K562 treated with DMSO at 1 percent for 24 hours (cell line): ENCODE measurements around the gene S100A6. TPM values are rescaled to one million over a fixed set of nuclear protein-coding genes. Genes with fewer than 3 reads are reported as not detected.

Experiments
- total RNA-seq: library from RNA; unstranded; fragments of 300-600 nt; gene quantifications from 2 replicates; pipeline ENCODE4 v1.2.3, GENCODE V29; 2022; ENCODE audit warnings: low read depth; ENCODE audit not compliant: insufficient read depth

The S100A6 gene
- 14.1 and 19.7 TPM in 2 replicates for total RNA-seq

DNA sequence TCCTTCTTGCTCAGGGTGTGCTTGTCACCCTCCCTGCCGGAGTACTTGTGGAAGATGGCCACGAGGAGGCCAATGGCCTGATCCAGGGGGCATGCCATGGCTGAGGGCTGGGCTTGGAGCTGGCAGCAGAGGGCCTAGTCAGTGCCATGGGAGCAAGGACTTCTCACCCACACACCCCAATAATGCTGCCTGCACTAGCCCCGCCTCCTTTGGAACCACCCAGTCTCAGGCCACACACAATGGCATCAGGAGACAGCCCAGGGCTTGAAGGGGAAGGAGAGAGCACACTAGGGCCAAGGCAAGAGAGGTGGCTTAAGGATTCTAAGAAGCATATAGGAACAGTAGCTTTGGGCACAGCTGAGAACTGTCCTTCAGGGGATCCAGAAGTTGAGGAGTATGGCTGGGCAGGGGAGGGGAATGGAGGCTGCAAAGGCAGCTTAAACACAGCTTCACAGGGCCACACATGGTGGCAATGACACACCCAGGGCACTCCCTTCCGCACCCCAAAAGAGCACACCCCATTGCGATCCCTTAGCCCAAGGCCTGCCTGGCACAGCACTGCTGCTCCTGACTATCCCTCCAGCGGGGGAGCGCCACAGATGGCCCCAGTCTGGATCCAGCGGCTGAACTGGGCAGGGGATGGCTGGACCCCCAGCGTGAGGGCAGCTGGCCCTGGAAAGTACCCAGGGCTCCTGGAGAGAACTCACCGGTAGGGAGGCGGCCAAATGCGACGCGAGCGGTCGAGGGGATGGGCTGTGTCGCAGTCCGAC is at the start of gene S100A6:
S100A6 (minus strand) TSS at position 750 of the 770 bp plus-strand sequence; CDS start at position 98, 652 bp downstream.

DNA sequence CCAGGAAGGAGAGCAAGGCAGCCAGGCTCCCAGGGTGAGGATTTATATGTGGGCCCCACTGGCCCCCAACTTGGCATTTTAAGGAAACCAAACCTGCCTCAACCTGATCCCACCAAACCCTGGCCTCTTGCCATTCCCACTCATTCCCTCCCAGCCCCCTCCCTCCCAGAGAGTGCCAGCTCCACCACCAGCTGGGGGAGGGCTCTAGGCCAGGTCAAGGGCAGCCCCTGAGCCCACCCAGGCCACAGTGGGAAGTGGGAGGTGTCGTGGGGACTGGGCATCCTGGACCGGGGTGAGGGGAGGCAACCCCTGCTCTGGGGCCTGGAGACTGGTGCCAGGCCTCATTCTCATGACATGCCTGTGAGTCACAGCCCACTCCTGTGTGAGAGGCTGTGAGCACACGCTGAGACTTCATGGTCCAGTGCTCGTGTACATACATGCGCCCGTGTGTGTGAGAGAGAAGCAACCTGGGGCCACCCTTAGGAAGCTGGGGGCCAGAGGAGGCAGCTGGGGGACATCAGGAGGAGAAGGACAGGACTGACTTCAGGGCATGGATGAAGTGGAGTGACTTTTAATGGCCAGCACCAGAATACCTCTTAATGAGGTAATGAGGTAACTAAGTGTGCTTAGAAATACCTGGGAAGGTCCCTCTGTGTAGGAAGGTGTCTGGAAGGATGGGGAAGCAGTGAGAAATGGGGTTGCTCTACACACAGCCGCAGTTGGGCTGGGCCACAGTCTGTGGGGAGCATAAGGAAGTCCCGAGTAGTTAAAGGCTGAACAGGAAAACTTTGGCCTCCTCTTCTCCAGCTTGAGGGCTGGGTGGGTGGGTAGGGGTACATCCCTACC is 30.0 kb upstream of the S100A6 start, which contains the start of gene S100A2:
S100A2 (minus strand) TSS at position 316 of the 846 bp plus-strand sequence. CDS start 1,967 bp downstream, outside the sequence.

DNA sequence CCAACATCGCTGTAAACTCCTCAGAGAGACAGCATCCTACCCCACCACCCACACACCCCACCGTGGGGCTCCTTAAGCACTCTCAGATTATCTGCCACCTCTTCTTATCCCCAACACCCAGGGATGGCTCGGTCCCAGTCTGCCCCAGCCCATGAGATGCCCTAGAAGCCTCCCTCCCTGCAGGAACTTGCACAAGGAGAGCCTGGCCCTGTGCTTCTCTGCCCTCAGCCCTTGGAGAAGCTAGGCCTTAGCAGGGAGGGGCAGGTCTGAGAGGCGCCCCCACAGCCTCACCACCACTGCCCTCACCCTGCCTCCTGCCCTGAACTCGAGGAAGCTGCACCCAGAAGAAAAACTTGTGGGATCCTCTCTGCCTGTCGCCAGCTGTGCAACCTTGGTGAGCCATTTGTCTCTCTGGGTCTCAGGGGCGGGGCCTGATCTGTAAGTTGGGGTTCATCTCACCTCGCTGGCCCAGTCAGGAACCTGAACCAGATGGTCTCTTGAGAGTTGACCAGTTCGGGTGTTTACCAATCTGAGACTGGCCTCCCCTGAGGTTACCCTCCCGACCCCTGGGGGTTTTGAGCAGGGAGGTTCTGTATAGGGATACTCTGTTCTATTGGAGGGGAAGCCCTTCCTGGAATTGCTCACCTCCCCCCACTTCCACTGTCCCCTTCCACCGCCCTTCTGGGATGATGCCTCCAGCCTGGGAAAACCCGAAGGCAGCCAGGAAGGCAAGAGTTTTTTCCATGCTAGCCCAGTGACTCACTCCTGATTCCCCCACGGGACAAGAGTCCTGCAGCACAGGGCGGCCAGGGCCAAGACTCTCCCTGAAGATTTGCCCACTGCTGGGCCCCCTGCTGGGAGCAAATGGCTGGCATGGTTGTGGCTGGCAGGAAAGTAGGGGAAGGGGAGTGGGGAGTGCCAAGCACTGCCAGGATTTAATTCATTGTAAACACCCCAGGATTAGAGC is 13.2 kb upstream of the S100A6 start, which contains the start of gene S100A3:
S100A3 (minus strand) TSS at position 537 of the 967 bp plus-strand sequence. CDS start 773 bp downstream, outside the sequence.

DNA sequence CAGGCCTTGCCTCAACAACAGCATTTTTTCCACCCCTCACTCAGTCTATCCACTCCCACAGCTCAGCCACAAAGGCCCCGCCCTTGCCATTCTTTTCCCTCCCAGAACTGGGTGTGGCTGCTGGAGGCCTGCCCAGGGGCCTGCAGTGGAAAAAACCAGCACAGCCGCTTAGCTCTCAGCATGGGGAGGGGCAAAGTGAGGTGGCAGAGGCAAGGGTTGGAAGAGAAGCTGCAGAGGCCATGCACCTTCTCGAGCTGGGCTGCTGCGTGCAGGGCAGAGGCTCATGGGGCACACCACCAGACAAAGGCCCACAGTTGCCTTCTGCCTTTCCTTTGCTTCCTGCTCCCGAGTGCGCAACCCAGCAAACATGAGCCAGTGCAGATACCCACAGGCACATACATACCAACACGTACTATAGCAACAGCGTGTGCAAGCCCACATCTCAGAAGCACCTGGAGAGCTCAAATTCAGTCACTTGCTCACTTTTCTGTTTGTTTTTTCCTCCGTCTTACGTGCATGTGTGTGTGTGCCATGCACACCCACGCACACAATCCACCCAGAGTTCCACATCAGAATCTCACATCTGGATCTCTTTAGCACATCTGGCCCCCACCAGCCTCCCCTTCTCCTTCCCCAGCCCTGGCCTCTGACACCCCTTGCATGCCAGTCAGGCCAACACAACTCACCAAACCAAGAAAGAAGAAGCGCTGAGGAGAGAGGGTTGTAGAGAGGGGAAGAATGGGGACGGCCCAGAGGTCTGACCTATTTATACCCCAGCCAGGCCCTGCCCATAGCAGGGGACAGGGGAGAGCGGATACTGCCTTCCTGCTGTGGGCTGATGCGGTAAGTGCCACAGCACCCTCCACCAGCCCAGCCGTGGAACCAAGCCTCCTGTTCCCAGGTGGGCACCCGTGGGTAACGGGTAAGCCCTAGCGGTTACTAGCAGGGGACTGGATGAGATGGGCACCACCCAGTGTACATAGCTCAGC is 9.6 kb upstream of the S100A6 start, which contains the start of gene S100A4:
S100A4 (minus strand) TSS at position 740 of the 989 bp plus-strand sequence. CDS start 1,012 bp downstream, outside the sequence.

DNA sequence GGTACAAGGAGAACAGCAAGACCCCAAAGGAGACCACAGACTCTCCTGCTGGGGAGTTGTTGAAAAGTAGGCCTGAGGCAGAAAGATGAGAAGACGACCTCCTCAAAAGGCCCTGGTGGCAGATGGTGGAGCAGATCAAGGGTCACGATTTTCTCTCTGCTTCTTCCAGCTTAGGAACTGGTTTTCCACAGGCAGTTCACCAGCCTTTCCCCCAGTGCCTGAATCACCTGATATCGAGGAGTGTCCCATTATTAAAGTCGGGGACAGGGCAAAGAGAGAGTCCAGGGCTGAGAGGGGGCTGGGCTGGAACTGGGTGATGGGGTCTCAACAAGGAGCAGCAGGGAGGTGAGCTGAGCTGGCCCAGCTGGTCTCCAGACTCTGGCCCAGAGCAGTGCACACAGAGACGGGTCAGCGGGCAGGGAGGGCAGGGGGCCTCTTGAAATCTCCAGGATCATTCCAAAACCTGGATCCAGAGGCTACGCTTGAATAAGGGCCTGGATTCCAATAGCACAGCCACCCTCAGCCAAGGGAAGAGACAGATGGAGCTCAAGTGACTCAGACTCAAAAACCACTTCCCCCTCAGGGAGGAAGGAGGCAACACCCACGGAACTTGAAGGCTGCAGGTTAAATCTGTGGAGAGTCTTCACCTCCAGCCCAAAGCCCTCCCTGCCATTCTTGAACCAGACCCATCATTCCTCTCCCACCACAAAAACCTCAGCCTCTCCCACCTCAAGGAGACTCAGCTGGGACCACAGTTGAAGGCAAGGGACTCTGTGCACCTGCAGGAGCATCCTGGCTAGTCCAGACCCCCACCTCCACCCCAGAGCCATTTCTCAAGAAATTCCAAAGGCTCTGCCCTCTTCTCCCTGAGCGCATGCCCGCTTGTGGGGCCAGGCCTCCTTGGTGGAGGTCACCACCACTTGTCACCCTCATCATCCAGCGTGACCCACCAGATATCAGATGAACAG is 4.9 kb upstream of the S100A6 start, which contains the start of gene S100A5:
S100A5 (minus strand) TSS at position 541 of the 968 bp plus-strand sequence. CDS start 743 bp downstream, outside the sequence.

Other genes with a start within 250 kb of the S100A6 start
- gene PGLYRP3, start 223.0 kb downstream of the S100A6 start, total RNA-seq: 0.53 and 1.1 TPM in 2 replicates
- 10.7 and 11.8 TPM in 2 replicates for gene PGLYRP4, start 187.2 kb downstream of the S100A6 start, total RNA-seq
- not detected in 2 replicates for gene S100A9, start 178.1 kb downstream of the S100A6 start, total RNA-seq
- not detected in 2 replicates for gene S100A12, start 160.4 kb downstream of the S100A6 start, total RNA-seq
- gene S100A8, start 144.9 kb downstream of the S100A6 start, total RNA-seq: not detected in 2 replicates
- gene S100A7A, start 119.5 kb downstream of the S100A6 start, total RNA-seq: 0.09 TPM in 1 of 2 replicates, not detected in the other
- not detected in 2 replicates for gene S100A7, start 75.3 kb downstream of the S100A6 start, total RNA-seq
- not detected in 2 replicates for gene S100A5, start 4.9 kb upstream of the S100A6 start, total RNA-seq
- 5.4 and 6.5 TPM in 2 replicates for gene S100A4, start 9.8 kb upstream of the S100A6 start, total RNA-seq
- gene S100A3, start 13.3 kb upstream of the S100A6 start, total RNA-seq: 0.44 TPM in 1 of 2 replicates, not detected in the other
- not detected in 2 replicates for gene S100A2, start 29.9 kb upstream of the S100A6 start, total RNA-seq
- gene S100A16, start 77.1 kb upstream of the S100A6 start, total RNA-seq: 5.0 and 5.5 TPM in 2 replicates
- 1.3 TPM in 1 of 2 replicates, not detected in the other for gene S100A14, start 80.3 kb upstream of the S100A6 start, total RNA-seq
- 195 and 202 TPM in 2 replicates for gene S100A13, start 91.5 kb upstream of the S100A6 start, total RNA-seq
- 31.8 and 34.2 TPM in 2 replicates for gene S100A1, start 92.4 kb upstream of the S100A6 start, total RNA-seq
- 56.0 and 57.4 TPM in 2 replicates for gene CHTOP, start 98.1 kb upstream of the S100A6 start, total RNA-seq
- gene SNAPIN, start 122.7 kb upstream of the S100A6 start, total RNA-seq: 49.3 and 51.6 TPM in 2 replicates
- gene ILF2, start 135.0 kb upstream of the S100A6 start, total RNA-seq: 237 and 240 TPM in 2 replicates
- not detected in 2 replicates for gene NPR1, start 142.7 kb upstream of the S100A6 start, total RNA-seq
- 28.2 and 29.5 TPM in 2 replicates for gene INTS3, start 192.1 kb upstream of the S100A6 start, total RNA-seq
- gene SLC27A3, start 239.4 kb upstream of the S100A6 start, total RNA-seq: 9.0 and 9.3 TPM in 2 replicates